Lung (tissue), 12 donors: ENCODE results near the gene DIP2C. TPM values are rescaled to one million over a fixed set of nuclear protein-coding genes. Genes with fewer than 3 reads are reported as not detected.
"Not testable (repeated sequence)": the region's sequence is repeated elsewhere in the genome, so short reads cannot be mapped to it uniquely, and the experiment has no call there.

ENCODE experiments used
- ATAC-seq: fragments of 200-7000 bp; cut with Tn5 transposase; one replicate; pipeline ENCODE4 v1.9.1; 2020; ENCODE audit warnings: moderate number of reproducible peaks; ENCODE audit not compliant: insufficient read depth, low FRiP score
- DNase-seq, 3 donors: peaks; one replicate each; pipeline ENCODE4 v3.0.0-alpha.2; 2013 to 2017
- H3K27ac ChIP-seq, 2 donors: one replicate each; pipeline ENCODE4 v1.5.1; 2013; ENCODE audit warnings: mild to moderate bottlenecking in 2 of 2, moderate library complexity in 2 of 2, control low read depth in 1 of 2, inconsistent platforms in 1 of 2, low read depth in 1 of 2, low read length in 1 of 2
- H3K27me3 ChIP-seq, 3 donors: one replicate each; pipeline ENCODE4 v1.5.1; 2013; ENCODE audit warnings: low read length in 2 of 3; ENCODE audit not compliant: control insufficient read depth in 3 of 3, insufficient read depth in 3 of 3
- H3K36me3 ChIP-seq, 4 donors: one replicate each; pipeline ENCODE4 v1.5.1; 2013; ENCODE audit warnings: low read length in 4 of 4, mild to moderate bottlenecking in 1 of 4, moderate library complexity in 1 of 4; ENCODE audit not compliant: control insufficient read depth in 4 of 4, insufficient read depth in 4 of 4
- H3K4me1 ChIP-seq, 5 donors: one replicate each; pipeline ENCODE4 v1.5.1; 2013; ENCODE audit warnings: low read length in 5 of 5, mild to moderate bottlenecking in 2 of 5, moderate library complexity in 1 of 5; ENCODE audit not compliant: control insufficient read depth in 5 of 5, insufficient read depth in 5 of 5
- H3K4me3 ChIP-seq: one replicate; pipeline ENCODE4 v1.5.1; 2013; ENCODE audit warnings: mild to moderate bottlenecking, control low read depth, moderate library complexity
- H3K9ac ChIP-seq, 2 donors: one replicate each; pipeline ENCODE4 v1.5.1; 2013; ENCODE audit warnings: low read length in 2 of 2, control low read depth in 1 of 2; ENCODE audit not compliant: insufficient read depth in 1 of 2
- H3K9me3 ChIP-seq, 4 donors: one replicate each; pipeline ENCODE4 v1.5.1; 2013; ENCODE audit warnings: low read length in 3 of 4, mild to moderate bottlenecking in 1 of 4, moderate library complexity in 1 of 4; ENCODE audit not compliant: control insufficient read depth in 4 of 4, insufficient read depth in 3 of 4
- CTCF ChIP-seq: IDR thresholded peaks from 2 replicates; pipeline ENCODE4 v1.5.1; 2012; ENCODE audit warnings: mild to moderate bottlenecking; ENCODE audit errors: control extremely low read depth, extremely low read depth
- WGBS, 2 donors: extraction: QIAGEN DNeasy Blood & Tissue Kit; methylation state at CpG; one replicate each; pipeline ENCODE4 v1.1.7; 2013; 5-methylcytosine and 5-hydroxymethylcytosine counted together
- polyA plus RNA-seq, 2 donors: library from polyadenylated mRNA; stranded (reverse); fragments of 200-250 nt; gene quantifications; one replicate each; pipeline ENCODE4 v1.2.1, GENCODE V29; 2013
- total RNA-seq, 2 donors: library from RNA; depleted of rRNA in 1 of 2; stranded (reverse); fragments of >200 nt in 1 of 2; gene quantifications; one replicate each; pipeline ENCODE4 v1.2.1, GENCODE V29; 2014 to 2021
- donor health status: control.
- donor health status: control.
- donor health status: Bipolar disorder and iron deficiency.
- donor health status: healthy.
- donor health status: DM: yes; HTN: yes; CAD: no.

Gene DIP2C
- total and polyA plus RNA-seq, 4 donors, result 3.6 to 20.0 (median 9.5) TPM

- no peak for ATAC-seq
- DNase-seq, result no peak
- no peaks in the 10 kb centered on the region for H3K27me3 ChIP-seq
- H3K9ac ChIP-seq, result no peak overlapping the region
- WGBS, 2 donors, result 89 to 95% methylated on average over 8 of the region's 8 CpGs
- peaks cover 0 to 25% (median 0%) of the 10 kb centered on the region in 5 donors for H3K4me1 ChIP-seq
- H3K27ac ChIP-seq, result no peak overlapping the region
- peaks cover 3 to 17% (median 13%) of the 10 kb centered on the region in 4 donors for H3K36me3 ChIP-seq
- no peak overlapping the region for H3K4me3 ChIP-seq
- no peak for TF ChIP-seq CTCF
- no peaks in the 10 kb centered on the region for H3K9me3 ChIP-seq
These were observed 364.2 kb downstream of the DIP2C start for GRCh38 chr10:325282-325681.

- DNase-seq, result no peak
- no peaks in the 10 kb centered on the region for H3K9me3 ChIP-seq
- no peaks in the 10 kb centered on the region for H3K27me3 ChIP-seq
- WGBS, 2 donors, result 91 to 93% methylated on average over 15 of the region's 15 CpGs
- H3K36me3 ChIP-seq, result peaks cover 3 to 17% (median 13%) of the 10 kb centered on the region in 4 donors
- ATAC-seq, result no peak
- no peak for TF ChIP-seq CTCF
- H3K9ac ChIP-seq, result no peak overlapping the region
- H3K4me1 ChIP-seq, result peaks cover 0 to 27% (median 0%) of the 10 kb centered on the region in 5 donors
- H3K4me3 ChIP-seq, result no peak overlapping the region
- H3K27ac ChIP-seq, result no peak overlapping the region
These were observed 364.9 kb downstream of the DIP2C start for GRCh38 chr10:324593-324992.

GRCh38 chr10:323651-324293 is 365.7 kb downstream of the DIP2C start:
- WGBS, 2 donors, result 53 to 56% methylated on average over 15 of the region's 15 CpGs
- Histone ChIP-seq H3K9me3 (no peaks in the 10 kb centered on the region), H3K36me3 (peaks cover 3 to 17% (median 13%) of the 10 kb centered on the region in 4 donors), H3K27ac (peak overlapping the region in 1 of 2 donors; percentile 43), H3K4me3 (no peak overlapping the region), H3K4me1 (peaks cover 0 to 27% (median 0%) of the 10 kb centered on the region in 5 donors), H3K9ac (peak overlapping the region in 1 of 2 donors; percentile 67), H3K27me3 (no peaks in the 10 kb centered on the region)
- peak; percentile 87 for ATAC-seq
- no peak for TF ChIP-seq CTCF
- peak; percentile 68 to 87 (median 81) for DNase-seq

- not testable (repeated sequence) for ATAC-seq, H3K4me3 ChIP-seq, DNase-seq, H3K27ac ChIP-seq, H3K9ac ChIP-seq, H3K27me3 ChIP-seq, H3K9me3 ChIP-seq
- 94 to 99% methylated on average over 26 to 37 of the region's 43 CpGs for WGBS, 2 donors
- peaks cover 0 to 27% (median 4%) of the 10 kb centered on the region in 5 donors for H3K4me1 ChIP-seq
- peaks cover 5 to 21% (median 15%) of the 10 kb centered on the region in 4 donors for H3K36me3 ChIP-seq
These were observed 366.4 kb downstream of the DIP2C start for GRCh38 chr10:323046-323445.
